ENCODE measurements around the gene KRT10.
A peak's percentile ranks its signal among the peaks of the same experiment; 100 is the strongest.
"Not testable (repeated sequence)": the region's sequence is repeated elsewhere in the genome, so short reads cannot be mapped to it uniquely, and the experiment has no call there.

Gene KRT10

DNA sequence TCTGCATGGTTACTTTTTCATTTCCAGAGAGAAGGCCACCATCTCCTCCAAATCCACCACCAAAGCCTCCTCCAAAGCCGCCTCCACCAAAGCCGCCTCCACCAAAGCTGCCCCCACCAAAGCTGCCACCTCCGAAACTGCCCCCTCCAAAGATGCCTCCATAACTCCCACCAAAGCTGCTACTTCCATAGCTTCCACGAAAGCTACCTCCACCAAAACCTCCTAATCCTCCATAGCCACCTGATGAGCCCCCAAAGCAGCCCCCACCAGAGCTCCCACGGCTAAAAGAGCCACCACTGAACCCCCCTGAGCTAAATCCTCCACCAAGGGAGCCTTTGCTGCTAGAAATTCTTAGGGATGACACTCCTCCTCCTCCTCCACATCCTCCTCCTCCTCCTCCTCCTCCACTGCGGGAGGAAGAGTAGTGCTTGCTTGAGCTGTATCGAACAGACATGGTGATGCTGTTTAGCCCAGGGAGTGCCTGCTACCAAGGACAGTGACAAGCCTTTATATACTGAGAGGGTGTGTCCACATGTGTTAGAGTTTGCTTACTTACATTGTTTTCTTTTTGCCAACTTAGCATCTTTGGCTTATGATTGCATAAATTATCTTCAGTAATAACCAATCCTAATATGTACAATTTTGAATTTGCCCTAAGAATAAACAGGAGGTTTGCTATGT is at the start of gene KRT10:
TSS of gene KRT10 (minus strand) at position 483 of the 681 bp plus-strand sequence. CDS start at position 454, 29 bp downstream.
- FAIRE-seq = no peak
- no peak for DNase-seq (ENCODE audit: insufficient read length, low spot score)

DNA sequence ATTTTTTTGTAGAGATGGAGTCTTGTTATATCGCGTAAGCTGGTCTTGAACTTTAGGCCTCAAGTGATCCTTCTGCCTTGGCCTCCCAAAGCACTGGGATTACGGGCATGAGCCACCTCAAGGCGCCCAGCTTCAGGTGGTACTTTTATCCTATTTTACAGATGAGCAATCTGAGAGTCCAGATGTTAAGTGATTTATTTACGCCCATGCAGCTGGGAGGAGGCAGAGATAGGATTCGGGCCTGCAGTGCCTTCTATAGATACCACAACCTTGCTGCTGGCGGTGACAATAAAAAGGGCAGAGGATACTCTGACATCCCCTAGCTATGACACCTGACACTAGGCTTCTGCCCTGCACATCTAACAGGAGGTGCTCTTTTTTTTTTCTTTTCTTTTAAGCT is 48.9 kb upstream of the KRT10 start:
- DNase-seq (ENCODE audit: insufficient read length, low spot score) (no peak), FAIRE-seq (no peak)

DNA sequence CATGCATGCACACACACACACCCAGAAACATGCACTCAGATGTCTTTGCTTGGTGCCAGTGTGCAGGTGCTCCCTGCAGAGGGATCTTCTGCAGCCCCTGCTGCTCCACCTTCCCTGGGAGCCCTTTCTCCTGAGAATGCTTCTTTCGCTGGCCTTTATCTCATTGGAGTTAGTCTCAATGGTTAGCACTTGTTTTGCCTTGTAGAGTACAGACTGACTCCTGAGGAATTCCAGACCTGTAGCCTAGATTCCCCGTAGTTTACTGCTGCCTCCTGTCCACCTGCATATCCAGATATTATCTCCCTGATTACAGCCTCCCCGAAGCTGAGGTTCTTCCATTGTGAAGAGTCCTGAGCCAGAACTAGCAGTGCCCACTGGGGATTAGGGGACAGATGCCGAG is 47.7 kb upstream of the KRT10 start:
- DNase-seq (ENCODE audit: insufficient read length, low spot score) = no peak
- FAIRE-seq = peak; percentile 79

DNA sequence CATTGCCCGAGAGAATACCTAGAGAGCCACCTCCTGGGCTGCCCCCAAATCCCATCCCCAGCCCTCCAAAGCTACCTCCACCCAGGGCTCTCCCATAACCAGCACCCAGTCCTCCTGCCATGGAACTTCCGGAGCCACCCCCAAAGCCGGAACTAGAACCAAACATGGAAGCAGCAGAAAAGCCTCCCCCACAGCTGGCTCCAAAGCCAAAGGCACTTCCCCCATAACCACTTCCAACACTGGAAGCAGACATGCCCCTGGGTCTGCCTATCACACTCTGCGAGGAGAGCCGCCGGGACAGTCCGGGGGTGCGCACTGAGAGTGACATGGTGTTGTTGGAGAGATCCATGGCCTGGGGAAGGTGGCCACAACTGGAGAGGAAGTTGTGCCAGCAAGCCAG is 44.4 kb upstream of the KRT10 start, which contains the start of gene KRT12:
TSS of gene KRT12 (minus strand) at position 386 of the 400 bp plus-strand sequence. CDS start at position 349, 37 bp downstream.
- DNase-seq (ENCODE audit: insufficient read length, low spot score) (no peak), FAIRE-seq (peak; percentile 69)

DNA sequence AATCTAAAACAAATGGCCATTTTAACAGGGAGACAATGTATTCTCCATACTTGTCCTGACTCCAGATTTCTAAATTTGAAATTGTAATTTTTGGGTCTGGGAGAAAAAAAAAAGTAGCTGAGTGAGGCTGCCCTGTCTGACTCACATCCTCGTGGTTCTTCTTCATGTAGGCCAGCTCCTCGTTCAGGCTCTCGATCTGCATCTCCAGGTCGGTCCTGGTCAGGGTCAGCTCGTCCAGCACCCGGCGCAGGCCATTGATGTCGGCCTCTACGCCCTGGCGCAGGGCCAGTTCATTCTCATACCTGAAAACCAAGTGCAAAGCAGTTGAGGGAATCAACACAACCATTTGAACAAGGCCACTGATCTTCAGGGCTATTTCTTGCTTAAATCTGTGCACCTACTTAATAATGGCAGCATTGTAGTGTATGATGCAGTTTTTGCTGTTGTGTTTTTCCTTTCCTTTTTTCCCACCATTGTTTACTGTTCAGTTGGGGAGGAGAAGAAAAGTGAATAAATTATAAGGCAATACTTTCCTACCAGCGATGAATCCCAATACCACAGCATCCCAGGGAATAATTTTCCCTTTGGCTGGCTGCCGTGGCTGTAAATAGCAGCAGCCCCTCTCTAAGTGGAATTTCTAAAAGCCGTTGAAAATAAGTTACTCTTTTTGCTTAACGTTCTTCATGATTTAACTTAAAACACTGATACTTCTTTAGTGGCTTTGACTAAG is 42.4 kb upstream of the KRT10 start:
- peak; percentile 13 for FAIRE-seq
- no peak for DNase-seq (ENCODE audit: insufficient read length, low spot score)

DNA sequence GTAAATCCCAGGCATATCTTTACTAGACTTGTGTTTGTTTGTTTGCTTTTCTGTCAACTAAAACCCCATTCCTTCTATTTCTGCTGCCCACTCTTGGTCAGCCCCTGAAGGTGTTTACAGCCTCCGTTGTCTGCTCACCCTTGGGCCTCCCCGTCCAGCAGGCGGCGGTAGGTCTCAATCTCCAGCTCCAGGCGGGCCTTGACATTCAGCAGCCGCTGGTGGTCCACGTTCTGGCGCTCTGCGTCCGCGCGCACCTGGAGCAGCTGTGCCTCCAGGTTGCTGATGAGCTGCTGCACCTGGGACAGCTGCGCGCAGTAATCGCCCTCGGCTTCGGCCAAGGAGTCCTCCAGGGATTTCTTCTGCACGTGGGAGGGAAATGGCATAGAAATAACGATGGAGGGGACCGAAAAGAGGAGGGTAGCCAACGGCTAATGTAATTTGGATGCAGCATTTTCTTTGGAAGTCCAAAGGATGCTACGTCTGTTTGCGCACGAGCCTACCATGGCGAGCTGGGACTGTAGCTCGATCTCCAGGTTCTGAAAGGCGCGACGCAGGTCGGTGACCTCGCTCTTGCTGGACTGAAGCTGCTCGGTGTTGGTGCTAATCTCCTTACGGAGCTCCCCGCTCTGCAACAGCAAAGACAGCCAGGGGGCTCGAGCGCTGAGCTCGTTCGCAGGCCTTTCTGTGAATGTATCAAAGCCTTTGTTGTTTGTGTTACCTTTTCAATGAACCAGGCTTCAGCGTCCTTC is 40.7 kb upstream of the KRT10 start:
- DNase-seq (ENCODE audit: insufficient read length, low spot score) = no peak
- FAIRE-seq = peak; percentile 16

DNA sequence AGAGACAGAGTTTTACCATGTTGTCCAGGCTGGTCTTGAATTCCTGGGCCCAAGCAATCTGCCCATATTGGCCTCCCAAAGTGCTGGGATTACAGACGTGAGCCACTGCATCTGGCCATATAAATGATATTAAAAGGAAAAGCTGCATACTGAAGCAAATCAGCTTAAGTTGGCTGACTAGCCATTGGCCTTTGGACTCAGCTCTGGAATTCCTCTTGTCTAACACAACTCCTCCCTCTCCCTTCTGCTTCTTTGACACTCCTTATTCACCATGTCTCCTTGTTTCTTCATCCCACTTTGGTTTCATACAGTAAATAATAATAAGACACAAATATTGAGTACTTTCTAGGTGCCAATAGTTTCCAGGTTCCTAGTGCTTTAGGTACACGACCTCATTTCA is 37.1 kb upstream of the KRT10 start:
- DNase-seq (ENCODE audit: insufficient read length, low spot score) = no peak
- FAIRE-seq = no peak

DNA sequence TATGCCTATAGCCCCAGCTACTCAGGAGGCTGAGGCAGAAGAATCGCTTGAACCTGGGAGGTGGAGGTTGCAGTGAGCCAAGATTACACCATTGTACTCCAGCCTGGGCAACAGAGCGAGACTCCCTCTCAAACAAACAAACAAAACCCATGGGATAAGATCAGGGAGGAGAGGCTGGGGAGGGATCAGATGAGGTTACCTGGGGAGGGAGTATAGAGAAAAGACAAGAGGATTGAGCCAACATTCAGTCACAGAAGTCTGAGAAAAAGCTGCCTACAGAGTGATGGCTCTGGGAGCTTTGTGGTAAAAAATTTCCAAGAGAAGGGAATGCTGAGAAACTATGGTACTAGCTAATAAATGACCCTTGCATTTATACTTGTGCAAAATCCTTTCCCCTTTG is 36.3 kb upstream of the KRT10 start:
- not testable (repeated sequence) for FAIRE-seq; DNase-seq (ENCODE audit: insufficient read length, low spot score)

DNA sequence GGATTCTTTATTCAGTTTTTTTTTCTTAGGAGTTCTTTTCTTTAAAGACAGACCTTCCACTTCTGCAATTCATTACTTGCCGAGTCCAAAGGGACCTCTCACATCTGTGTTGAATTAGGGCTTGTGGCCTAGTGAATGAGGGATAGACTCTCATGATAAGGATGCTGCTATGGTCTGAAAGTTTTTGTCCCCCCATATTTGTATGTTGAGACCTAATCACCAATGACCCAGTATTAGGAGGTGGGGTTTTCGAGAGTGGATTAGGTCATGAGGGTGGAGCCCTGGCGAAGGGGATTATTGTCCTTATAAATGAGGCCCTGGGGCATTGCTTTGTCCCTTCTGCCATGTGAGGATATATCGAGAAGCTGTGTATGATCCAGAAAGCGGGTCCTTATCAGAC is 35.1 kb upstream of the KRT10 start:
- DNase-seq (ENCODE audit: insufficient read length, low spot score) (no peak), FAIRE-seq (no peak)

DNA sequence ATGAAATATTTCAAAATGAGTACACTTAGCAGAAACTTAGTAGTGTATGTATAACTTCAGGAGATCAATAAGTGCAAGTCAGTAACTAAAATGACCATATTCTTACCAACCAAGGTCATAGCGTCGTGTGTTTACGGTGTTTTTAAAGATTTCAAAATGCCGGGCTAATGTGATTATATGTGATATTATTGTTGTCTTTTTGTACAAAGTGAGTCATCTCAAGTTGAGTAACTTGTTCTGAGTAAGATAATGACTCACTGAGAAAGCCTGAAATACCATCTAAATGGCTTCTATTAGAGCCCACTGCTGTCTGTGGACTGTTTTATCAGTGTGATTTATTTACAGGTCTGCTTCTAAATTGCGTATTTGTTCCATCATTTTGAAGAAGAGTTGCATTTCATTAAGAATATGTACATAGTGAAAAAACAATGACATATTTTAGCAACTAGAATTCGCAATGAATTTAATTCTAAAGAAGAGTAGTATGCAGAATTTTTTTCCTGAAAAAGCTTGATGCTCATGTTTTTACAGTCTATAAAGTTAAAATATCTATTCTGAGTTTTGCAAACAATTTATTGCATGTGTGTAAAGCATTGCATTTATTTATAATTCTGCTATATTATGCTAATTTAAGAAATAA is 31.9 kb upstream of the KRT10 start:
- FAIRE-seq (peak; percentile 80), DNase-seq (ENCODE audit: insufficient read length, low spot score) (peak; percentile 87)

DNA sequence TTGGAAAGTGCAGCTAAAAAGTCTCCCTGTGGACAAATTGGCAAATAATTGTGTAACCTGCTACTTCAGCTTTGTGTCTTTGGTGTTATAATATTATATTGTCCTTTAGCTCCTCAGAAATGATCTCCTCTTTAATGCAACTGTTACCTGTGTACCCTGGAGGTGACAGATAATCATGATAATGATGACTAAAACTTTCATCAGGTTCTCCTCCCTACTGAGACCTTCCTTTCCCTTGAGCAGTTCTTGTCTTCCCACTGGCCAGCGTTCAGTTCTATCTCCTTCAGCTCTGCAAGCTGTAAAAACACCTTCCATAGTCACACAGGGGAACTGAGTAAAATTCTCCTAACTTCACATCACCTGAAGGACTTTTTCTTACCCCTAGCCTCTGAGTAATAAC is 29.9 kb upstream of the KRT10 start:
- DNase-seq (ENCODE audit: insufficient read length, low spot score) (no peak), FAIRE-seq (no peak)

DNA sequence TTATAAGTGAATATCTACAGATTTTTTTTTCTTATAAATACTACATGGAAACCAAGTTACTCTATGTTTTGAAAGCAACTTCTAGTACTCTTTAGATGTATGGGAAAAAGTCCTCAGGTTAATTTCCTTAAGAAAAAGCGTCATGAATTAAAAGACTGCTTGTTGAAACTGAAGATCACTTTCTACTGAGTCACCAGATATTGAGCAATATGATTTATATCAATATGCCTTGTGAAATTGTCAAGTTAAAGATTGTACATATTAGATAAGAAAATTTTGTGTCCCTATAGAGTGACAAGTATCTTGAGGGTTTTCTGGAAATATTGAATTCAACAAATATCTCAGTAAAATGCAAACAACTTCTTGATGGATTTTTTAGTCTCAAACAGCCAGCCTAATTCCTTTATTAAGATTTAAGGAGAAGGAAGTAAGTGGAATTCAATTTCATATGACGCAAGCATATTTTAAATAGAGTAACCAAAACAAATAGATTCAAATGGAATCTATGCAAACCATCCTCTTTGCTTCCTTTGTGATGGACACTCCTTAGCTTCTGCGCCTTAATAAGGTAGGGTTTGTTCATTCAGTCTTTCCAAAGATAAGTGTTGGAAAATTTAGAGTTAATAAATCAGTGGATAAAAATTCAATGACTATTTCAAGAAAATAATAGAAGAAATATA is 28.0 kb upstream of the KRT10 start:
- FAIRE-seq = no peak
- no peak for DNase-seq (ENCODE audit: insufficient read length, low spot score)

DNA sequence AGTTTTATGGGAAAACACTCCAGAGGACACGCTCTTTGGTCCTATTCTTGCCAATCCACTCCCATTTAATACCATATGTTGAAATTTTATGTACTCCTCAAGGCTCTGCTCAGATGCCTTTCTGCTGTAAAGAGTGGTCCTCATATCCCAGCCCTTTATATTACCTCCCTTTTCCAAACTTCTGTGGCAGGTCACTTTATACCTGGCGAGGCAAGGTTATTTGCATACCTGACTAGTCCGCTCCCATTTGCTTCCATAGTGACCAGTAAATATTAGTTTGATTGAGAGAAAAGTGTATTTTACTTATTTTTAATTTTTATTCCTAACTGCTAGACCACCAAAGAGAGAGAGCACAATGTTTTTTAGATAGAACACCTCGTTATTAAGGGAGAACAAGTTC is 27.3 kb upstream of the KRT10 start:
- DNase-seq (ENCODE audit: insufficient read length, low spot score) = no peak
- peak; percentile 46 for FAIRE-seq

DNA sequence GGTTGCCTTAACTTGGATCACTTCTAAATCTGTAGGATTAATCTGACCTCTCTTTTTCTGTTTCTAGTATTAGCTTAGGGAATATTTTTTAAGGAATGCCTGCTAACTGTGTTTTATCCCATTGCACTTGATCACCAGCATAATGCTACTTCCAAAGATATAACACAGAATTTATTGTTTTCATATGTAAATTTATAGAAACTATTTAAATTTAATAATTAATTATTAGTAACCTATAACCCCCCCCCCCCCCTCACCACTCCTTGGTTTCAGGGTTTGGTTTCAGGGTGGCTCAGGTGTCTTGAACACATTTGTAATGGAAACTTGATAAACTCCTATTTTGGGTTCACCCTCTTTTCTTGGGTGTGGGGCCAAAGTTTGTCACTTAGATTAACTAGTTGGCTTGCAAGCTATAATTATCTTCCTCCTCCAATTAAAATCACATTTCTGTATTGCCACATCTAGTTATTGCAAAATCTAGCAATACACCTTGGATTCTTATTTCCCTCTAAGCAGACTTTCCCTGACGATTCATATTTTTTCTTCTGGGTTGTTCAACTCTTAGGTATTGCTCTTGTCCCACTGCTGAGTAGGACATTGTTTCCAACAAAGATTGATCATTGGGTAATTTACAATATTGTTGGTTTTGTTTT is 26.3 kb upstream of the KRT10 start:
- FAIRE-seq = no peak
- DNase-seq (ENCODE audit: insufficient read length, low spot score) = no peak

DNA sequence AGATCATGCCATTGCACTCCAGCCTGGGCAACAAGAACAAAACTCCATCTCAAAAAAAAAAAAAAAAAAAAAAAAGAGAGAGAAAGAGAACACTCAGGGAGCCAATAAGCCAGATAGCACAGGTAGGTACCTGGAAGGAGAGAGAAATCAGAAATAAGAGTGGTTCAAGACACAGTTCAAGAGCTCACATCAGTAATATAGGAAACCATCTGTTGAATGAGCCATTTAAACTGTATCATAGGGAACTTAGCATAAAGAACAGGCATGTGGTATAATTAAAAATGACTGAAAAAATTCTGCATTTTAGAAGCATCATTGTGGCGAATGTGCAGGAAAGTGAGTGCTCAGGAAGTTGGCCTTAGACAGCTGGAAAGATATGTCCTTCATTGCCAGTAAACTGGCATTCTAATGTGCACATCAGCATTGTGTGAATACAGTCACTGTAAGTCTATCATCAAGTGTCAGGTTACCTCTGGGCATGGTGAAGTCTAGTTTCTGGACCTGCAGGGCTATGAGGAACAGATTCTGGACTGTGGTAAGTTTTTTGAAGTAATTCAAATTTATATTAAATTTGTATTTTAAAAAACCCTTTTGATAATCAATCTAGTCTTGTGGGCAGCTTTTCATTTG is 24.2 kb upstream of the KRT10 start:
- FAIRE-seq (peak; percentile 74), DNase-seq (ENCODE audit: insufficient read length, low spot score) (peak; percentile 56)

DNA sequence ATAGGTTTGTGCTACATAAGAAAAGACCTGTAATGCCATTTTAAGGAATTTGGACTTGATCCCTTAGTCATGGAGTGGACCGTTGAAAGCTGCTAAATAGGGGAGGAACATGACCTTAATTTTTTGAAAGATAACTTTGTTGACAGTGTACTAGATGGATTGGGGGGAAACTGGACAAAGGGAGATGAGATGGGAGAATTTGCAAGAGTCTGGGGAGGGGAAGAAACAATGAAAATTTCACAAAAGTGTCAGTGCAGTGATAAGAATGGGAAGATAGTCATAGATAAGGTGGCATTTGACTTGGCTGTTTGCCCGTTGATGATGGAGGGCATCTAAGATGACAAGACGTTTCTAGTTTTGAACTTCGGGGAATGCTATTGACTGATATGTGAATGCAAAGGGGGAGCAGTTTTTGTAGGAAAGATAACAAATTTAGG is 22.3 kb upstream of the KRT10 start:
- no peak for DNase-seq (ENCODE audit: insufficient read length, low spot score)
- FAIRE-seq = no peak

DNA sequence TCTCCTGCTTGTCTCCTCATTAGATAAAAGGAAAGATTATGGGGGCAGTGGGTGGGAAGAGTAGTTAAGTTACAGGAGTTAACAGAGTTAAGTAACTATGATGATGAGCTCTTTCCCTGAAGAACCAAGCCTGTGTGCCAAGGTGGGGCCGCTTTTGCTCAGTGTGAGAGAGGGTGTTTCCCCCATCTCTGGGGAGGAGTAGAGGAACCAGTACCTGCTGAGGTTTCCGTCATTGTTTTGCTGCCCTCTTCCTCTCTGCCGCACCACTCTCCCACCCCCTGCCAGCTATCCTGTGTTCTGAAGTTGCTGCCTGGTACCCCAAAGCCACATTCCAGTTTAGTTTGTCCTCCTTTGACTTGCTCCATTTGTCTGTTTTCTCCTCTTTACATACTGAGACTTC is 20.8 kb upstream of the KRT10 start:
- no peak for FAIRE-seq
- DNase-seq (ENCODE audit: insufficient read length, low spot score) = no peak

DNA sequence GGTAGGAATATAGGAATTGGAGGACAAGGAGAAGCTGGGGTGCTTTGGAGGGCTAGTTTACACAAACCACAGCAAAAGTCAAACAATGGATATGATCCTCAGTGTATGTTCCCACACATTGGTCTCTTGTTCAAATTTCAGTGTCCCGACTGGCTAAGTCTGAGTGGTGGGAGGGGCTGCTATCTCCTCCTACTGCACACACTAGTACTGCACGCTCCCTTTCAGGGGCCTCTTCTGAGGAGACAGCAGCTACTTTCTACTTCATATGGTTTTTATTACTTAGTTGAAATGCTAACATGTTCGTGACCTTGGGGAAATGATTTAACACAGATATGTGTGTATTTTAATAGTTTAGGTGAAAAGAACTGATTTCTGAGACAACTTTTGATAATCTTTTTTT is 18.8 kb upstream of the KRT10 start:
- DNase-seq (ENCODE audit: insufficient read length, low spot score) (no peak), FAIRE-seq (no peak)

DNA sequence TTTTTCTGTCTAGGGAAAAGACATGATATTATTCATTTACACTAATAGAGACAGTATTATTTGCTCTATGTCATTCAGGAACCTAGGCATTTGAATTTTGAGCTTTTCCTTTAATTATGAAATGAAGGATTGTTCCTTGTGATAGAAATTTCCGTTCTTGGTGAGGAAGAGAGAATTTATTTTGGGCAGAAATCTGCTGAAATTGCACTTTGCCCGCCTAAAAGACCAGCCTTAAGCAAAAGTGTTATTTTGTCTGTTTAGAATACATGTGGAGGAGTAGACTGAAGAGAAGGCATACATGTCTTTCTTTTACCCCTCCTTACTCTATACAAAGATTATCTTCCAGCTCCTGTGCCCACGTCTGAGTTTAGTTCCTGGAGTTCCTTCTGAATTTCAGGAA is 16.8 kb upstream of the KRT10 start:
- DNase-seq (ENCODE audit: insufficient read length, low spot score) (no peak), FAIRE-seq (no peak)

Measured in HTR-8/SVneo (cell line).